Spleen (tissue), 11 donors: ENCODE measurements around the gene ADAM23. TPM values are rescaled to one million over a fixed set of nuclear protein-coding genes. Genes with fewer than 3 reads are reported as not detected.

ENCODE experiments used
- DNase-seq: peaks from one replicate; pipeline ENCODE4 v3.0.0-alpha.2; 2020
- H3K27ac ChIP-seq, 8 donors: fragments of 200-600 bp; sonication (generic) in 7 of 8; 1 replicate in 4 of 8; 2 replicates in 4 of 8; pipeline versions ENCODE4 v1.5.0 to v1.8.0; 2016 to 2021; ENCODE audit warnings: inconsistent platforms in 4 of 8, mild to moderate bottlenecking in 4 of 8, moderate library complexity in 1 of 8
- H3K27me3 ChIP-seq, 7 donors: fragments of 200-600 bp; sonication (generic) in 6 of 7; replicated peaks in 1 of 7; 1 replicate in 4 of 7; 2 replicates in 3 of 7; pipeline versions ENCODE4 v1.5.0 to v1.8.0; 2016 to 2021; ENCODE audit warnings: inconsistent platforms in 3 of 7, mild to moderate bottlenecking in 1 of 7
- H3K36me3 ChIP-seq, 6 donors: fragments of 200-600 bp; sonication (generic) in 5 of 6; 1 replicate in 4 of 6; 2 replicates in 2 of 6; pipeline versions ENCODE4 v1.5.0 to v1.8.0; 2016 to 2021; ENCODE audit warnings: inconsistent platforms in 2 of 6
- H3K4me1 ChIP-seq, 6 donors: fragments of 200-600 bp; sonication (generic) in 5 of 6; 1 replicate in 3 of 6; 2 replicates in 3 of 6; pipeline versions ENCODE4 v1.5.0 to v1.8.0; 2016 to 2021; ENCODE audit warnings: inconsistent platforms in 3 of 6
- H3K4me3 ChIP-seq, 8 donors: fragments of 200-600 bp; sonication (generic) in 7 of 8; 1 replicate in 4 of 8; 2 replicates in 4 of 8; pipeline versions ENCODE4 v1.5.0 to v1.8.0; 2016 to 2021; ENCODE audit warnings: inconsistent platforms in 4 of 8, mild to moderate bottlenecking in 4 of 8, moderate library complexity in 2 of 8
- H3K9me3 ChIP-seq, 8 donors: fragments of 200-600 bp; sonication (generic) in 7 of 8; 1 replicate in 4 of 8; 2 replicates in 4 of 8; pipeline versions ENCODE4 v1.5.0 to v1.8.0; 2016 to 2021; ENCODE audit warnings: inconsistent platforms in 4 of 8
- POLR2A ChIP-seq, 3 donors: fragments of 450-650 bp; IDR thresholded peaks; one replicate each; pipeline ENCODE4 v1.5.1; 2017; ENCODE audit warnings: antibody characterized with exemption in 3 of 3, mild to moderate bottlenecking in 1 of 3
- POLR2AphosphoS5 ChIP-seq, 3 donors: sonication (generic); formaldehyde crosslinking; IDR thresholded peaks; one replicate each; pipeline ENCODE4 v1.5.1; 2017; ENCODE audit warnings: antibody characterized with exemption in 3 of 3
- WGBS, 5 donors: extraction: QIAGEN DNeasy Blood & Tissue Kit in 3 of 5; methylation state at CpG; one replicate each; pipeline versions ENCODE4 v1.1.5 to v1.1.7; 2013 to 2018; 5-methylcytosine and 5-hydroxymethylcytosine counted together
- intact Hi-C: fragments of 100-400 bp; cut with DNase I; formaldehyde crosslinking; loops from one replicate; pipeline ENCODE4 v1.15.0; 2023; ENCODE audit warnings: low total_unique reads
- polyA plus RNA-seq, 3 donors: library from polyadenylated mRNA; stranded (reverse); fragments of 200-250 nt; gene quantifications; one replicate each; pipeline ENCODE4 v1.2.1, GENCODE V29; 2013
- total RNA-seq, 7 donors: library from RNA; depleted of rRNA in 3 of 7; stranded (reverse); fragments of >200 nt in 3 of 7; fragmentation: NEBNext Ultra II Directional in 4 of 7; extraction: Animal tissue kit (Norgen Biotek cat#: 25700) in 4 of 7; gene quantifications; one replicate each; pipeline versions ENCODE4 v1.1.0 to v1.2.1, GENCODE V29; 2016 to 2021
- TF ChIP-seq, protein P1 (sequence below), 11 experiments: fragments of 200-600 bp in 7 of 11; fragments of 450-650 bp in 4 of 11; sonication (generic) in 4 of 11; IDR thresholded peaks in 8 of 11; conservative IDR thresholded peaks in 3 of 11; 1 replicate in 7 of 11; 2 replicates in 4 of 11; pipeline versions ENCODE4 v1.4.0 to v1.8.0; 2016 to 2021; ENCODE audit warnings: antibody characterized with exemption in 11 of 11, inconsistent platforms in 4 of 11, mild to moderate bottlenecking in 1 of 11
- donor health status: healthy with polysubstance abuse.
- donor health status: DM: no; HTN: no; CAD: no; lungs with moderate emphysema.
- donor health status: DM: no; HTN: no; CAD: no.
- donor health status: Bipolar disorder and iron deficiency.
- donor health status: healthy.
- donor health status: DM: no; HTN: no; CAD: no.
- donor health status: DM: yes; HTN: yes; CAD: no.

ADAM23 gene
- total and polyA plus RNA-seq, 10 donors: 0.32 to 2.2 (median 0.86) TPM

DNA sequence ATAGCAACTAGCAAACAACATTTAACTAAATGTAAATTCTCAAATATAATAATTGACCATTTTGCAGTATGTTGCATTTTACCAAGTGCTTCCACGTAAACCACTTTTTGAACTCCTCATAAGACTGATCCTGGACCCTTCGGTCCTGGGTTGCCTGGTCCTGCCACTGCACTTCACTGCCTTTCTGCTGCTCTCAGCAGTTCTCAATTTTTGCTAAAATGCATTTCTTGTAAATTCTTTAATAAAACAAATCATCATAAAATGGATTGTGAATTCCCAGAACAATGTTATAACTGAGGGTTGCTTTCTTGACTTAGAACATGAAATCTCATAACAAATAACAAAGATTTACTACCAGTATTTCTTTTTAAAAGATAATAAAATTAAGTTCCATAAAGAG lies 12.9 kb upstream of the ADAM23 start:
- TF ChIP-seq, protein P1, sequence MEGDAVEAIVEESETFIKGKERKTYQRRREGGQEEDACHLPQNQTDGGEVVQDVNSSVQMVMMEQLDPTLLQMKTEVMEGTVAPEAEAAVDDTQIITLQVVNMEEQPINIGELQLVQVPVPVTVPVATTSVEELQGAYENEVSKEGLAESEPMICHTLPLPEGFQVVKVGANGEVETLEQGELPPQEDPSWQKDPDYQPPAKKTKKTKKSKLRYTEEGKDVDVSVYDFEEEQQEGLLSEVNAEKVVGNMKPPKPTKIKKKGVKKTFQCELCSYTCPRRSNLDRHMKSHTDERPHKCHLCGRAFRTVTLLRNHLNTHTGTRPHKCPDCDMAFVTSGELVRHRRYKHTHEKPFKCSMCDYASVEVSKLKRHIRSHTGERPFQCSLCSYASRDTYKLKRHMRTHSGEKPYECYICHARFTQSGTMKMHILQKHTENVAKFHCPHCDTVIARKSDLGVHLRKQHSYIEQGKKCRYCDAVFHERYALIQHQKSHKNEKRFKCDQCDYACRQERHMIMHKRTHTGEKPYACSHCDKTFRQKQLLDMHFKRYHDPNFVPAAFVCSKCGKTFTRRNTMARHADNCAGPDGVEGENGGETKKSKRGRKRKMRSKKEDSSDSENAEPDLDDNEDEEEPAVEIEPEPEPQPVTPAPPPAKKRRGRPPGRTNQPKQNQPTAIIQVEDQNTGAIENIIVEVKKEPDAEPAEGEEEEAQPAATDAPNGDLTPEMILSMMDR (IDR thresholded peaks at IDR 0.05 in 8 of 11, conservative IDR thresholded peaks at IDR 0.05 in 3 of 11): no peak
- no peak for TF ChIP-seq POLR2A (IDR thresholded peaks at IDR 0.05)
- TF ChIP-seq POLR2AphosphoS5 (IDR thresholded peaks at IDR 0.05): no peak
- 83 to 95% (median 87%) methylated on average over 2 of the region's 2 CpGs for WGBS, 5 donors
- intact Hi-C loops: no loop called here
- Histone ChIP-seq H3K27me3 (peaks cover 0 to 8% (median 0%) of the 10 kb centered on the region in 7 donors), H3K27ac (no peak overlapping the region), H3K36me3 (no peaks in the 10 kb centered on the region), H3K9me3 (no peaks in the 10 kb centered on the region), H3K4me3 (no peak overlapping the region), H3K4me1 (no peaks in the 10 kb centered on the region)
- no peak for DNase-seq

DNA sequence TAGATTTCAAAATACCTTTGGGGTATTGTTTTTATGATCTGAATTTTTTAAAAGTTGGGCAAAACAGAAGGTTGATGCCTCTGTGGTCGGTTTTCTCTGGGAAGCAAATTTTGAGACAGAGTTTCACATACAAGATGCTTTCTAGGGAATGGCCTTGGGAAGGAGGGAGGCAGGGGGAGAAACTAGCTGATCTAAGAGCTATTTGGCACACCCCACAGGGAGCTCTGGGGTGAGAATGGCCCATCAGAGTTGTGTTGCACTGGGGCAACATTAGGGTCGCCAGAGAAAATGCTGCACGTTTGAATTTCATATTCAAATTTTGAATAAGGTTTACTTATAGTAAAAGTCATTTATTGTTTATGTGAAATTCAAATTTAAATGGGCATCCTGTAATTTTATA lies 11.9 kb upstream of the ADAM23 start:
- DNase-seq: no peak
- WGBS, 5 donors: 77 to 80% (median 78%) methylated on average over 3 of the region's 3 CpGs
- Histone ChIP-seq H3K36me3 (no peaks in the 10 kb centered on the region), H3K9me3 (no peaks in the 10 kb centered on the region), H3K4me3 (no peak overlapping the region), H3K4me1 (no peaks in the 10 kb centered on the region), H3K27me3 (peaks cover 0 to 3% (median 0%) of the 10 kb centered on the region in 7 donors), H3K27ac (no peak overlapping the region)
- intact Hi-C loops: no loop called here
- TF ChIP-seq POLR2A (IDR thresholded peaks at IDR 0.05) (no peak), POLR2AphosphoS5 (IDR thresholded peaks at IDR 0.05) (no peak)
- TF ChIP-seq, protein P1 (IDR thresholded peaks at IDR 0.05 in 8 of 11, conservative IDR thresholded peaks at IDR 0.05 in 3 of 11): no peak

DNA sequence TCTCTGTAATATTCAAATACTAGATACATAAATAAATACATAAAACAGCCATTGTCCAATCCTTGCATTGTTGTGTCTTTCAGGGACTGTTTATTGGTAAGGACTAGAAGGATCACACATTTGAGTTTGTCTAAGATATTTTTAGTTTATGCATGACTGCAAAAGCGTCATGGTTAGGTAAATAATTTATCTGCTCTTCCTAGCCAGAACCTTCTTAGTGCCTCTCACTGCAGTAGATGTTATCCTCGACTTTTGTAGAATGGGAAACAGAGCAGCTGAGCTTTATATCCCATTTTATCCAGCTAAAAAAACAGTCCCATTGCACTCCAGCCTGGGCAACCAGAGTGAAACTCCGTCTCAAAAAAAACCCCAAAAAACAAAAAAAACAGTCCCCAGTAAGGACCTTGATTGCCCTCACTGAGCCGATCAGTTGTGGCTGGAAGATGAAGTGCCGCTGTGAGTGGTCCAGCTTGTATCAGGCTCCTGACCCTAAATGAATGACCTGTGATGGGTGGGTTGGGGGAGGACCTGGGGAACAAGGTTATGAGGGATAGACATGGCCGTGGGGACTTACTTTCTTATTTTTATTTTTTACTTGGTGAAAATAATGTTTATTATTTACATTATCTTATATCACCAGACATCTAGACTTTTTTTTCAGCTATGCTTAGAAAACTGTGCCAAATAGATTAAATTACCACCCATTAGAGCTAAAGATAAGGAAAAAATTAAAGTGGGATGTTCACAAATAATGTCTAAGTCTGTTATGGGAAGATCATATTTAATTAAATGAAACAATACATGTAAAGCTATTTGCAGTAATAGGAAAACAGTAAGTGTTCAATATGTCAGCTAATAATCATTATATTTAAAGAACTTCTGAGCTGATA lies 10.9 kb upstream of the ADAM23 start:
- Histone ChIP-seq H3K36me3 (no peaks in the 10 kb centered on the region), H3K27ac (no peak overlapping the region), H3K4me3 (no peak overlapping the region), H3K4me1 (no peaks in the 10 kb centered on the region), H3K27me3 (peaks cover 0 to 11% (median 0%) of the 10 kb centered on the region in 7 donors), H3K9me3 (no peaks in the 10 kb centered on the region)
- no peak for DNase-seq
- 67 to 84% (median 76%) methylated on average over 6 of the region's 6 CpGs for WGBS, 5 donors
- no peak for TF ChIP-seq POLR2AphosphoS5 (IDR thresholded peaks at IDR 0.05)
- no peak for TF ChIP-seq POLR2A (IDR thresholded peaks at IDR 0.05)
- intact Hi-C loops: no loop called here

DNA sequence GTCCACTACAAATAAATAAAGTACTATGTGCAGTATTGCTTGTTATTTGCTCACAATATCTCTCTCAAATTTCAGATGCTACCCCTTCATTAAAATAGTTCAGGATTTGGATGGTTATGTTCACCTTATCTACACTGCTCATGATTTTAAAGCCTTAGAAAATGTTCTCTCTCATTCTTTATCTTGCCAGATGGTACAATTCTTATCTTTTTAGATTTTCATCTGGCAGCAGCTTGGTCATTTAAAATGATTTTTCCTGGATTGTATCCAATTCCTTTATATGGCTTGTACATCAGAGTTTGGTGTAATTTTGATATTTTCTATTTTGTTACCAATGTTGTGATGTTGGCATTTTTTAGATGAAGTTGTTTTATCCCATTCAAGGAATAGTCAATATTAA lies 10.1 kb upstream of the ADAM23 start:
- H3K27me3 ChIP-seq: peaks cover 0 to 18% (median 0%) of the 10 kb centered on the region in 7 donors
- no peak for DNase-seq
- H3K9me3 ChIP-seq: no peaks in the 10 kb centered on the region

More for the DNA sequence above, 10.1 kb upstream of the ADAM23 start:
- Histone ChIP-seq H3K27ac (no peak overlapping the region), H3K4me3 (no peak overlapping the region), H3K4me1 (no peaks in the 10 kb centered on the region), H3K36me3 (no peaks in the 10 kb centered on the region)
- intact Hi-C loops: no loop called here
- TF ChIP-seq POLR2AphosphoS5 (IDR thresholded peaks at IDR 0.05): no peak
- TF ChIP-seq, protein P1 (IDR thresholded peaks at IDR 0.05 in 8 of 11, conservative IDR thresholded peaks at IDR 0.05 in 3 of 11): no peak
- no peak for TF ChIP-seq POLR2A (IDR thresholded peaks at IDR 0.05)
